ENCODE measurements around the gene KCTD15.

Gene KCTD15

GRCh38 chr19:33801411-33801810 is 4.7 kb downstream of the KCTD15 start:
- Histone ChIP-seq H3K4me1 (ENCODE audit: control insufficient read depth, insufficient read depth, low read length) (peaks cover 12% of the 10 kb centered on the region), H3K9me3 (ENCODE audit: control insufficient read depth, insufficient read depth, low read length) (no peaks in the 10 kb centered on the region), H3K4me3 (ENCODE audit: low read depth, low read length) (no peak overlapping the region), H3K36me3 (ENCODE audit: control insufficient read depth, insufficient read depth, low read length) (peaks cover 45% of the 10 kb centered on the region), H3K9ac (ENCODE audit: low read depth, low read length) (no peak overlapping the region), H3K27me3 (ENCODE audit: control insufficient read depth, insufficient read depth, low read length) (peaks cover 2% of the 10 kb centered on the region)

- no peak overlapping the region for H3K4me3 ChIP-seq (ENCODE audit: low read depth, low read length)
- H3K9ac ChIP-seq (ENCODE audit: low read depth, low read length): no peak overlapping the region
- H3K9me3 ChIP-seq (ENCODE audit: control insufficient read depth, insufficient read depth, low read length): no peaks in the 10 kb centered on the region
- peaks cover 47% of the 10 kb centered on the region for H3K36me3 ChIP-seq (ENCODE audit: control insufficient read depth, insufficient read depth, low read length)
- peaks cover 12% of the 10 kb centered on the region for H3K4me1 ChIP-seq (ENCODE audit: control insufficient read depth, insufficient read depth, low read length)
- H3K27me3 ChIP-seq (ENCODE audit: control insufficient read depth, insufficient read depth, low read length): peaks cover 2% of the 10 kb centered on the region
These were observed 5.3 kb downstream of the KCTD15 start for GRCh38 chr19:33802001-33802400.

DNA sequence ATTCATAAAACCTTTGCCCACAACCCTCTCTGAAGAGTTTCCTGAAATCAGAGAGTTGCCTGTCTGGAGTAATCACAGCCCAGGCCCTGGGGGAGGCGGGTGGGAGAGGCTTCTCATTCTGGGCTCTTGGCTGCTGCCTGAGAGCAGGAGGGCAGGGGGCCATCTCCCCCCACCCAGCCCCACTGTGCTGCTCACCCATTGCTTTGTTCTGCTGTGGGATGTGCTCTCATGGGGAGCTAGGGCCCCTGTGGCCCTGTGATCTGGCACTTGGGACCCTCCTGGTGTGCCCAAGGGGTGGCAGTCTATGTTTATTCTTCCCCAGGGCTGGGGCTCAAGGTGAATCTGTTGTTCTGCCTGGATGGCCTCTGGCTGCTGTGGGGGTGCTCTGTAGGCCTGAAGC is 6.1 kb downstream of the KCTD15 start:
- Histone ChIP-seq H3K4me3 (ENCODE audit: low read depth, low read length) (no peak overlapping the region), H3K36me3 (ENCODE audit: control insufficient read depth, insufficient read depth, low read length) (peaks cover 47% of the 10 kb centered on the region), H3K4me1 (ENCODE audit: control insufficient read depth, insufficient read depth, low read length) (peaks cover 12% of the 10 kb centered on the region), H3K9me3 (ENCODE audit: control insufficient read depth, insufficient read depth, low read length) (no peaks in the 10 kb centered on the region), H3K27me3 (ENCODE audit: control insufficient read depth, insufficient read depth, low read length) (peaks cover 2% of the 10 kb centered on the region), H3K9ac (ENCODE audit: low read depth, low read length) (no peak overlapping the region)

DNA sequence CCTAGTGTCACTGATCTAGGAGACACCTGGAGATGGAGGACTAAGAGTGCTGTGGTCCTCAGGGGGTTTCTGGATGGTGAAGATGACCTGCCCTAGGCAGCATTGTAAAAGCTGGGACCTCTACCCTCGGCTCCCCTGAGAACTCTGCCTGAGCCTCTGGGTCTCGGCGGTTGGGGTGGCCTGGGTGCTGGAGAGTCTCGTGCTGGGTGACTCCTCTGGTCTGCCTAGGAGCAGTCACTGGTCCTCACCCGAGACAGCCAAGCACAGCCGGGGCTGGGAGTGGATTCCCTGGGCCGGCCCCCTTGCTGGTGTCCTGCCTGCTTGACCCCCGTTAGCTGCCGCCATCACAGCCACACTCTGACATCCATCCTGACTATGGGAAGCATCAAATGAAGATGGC is 6.7 kb downstream of the KCTD15 start:
- peaks cover 2% of the 10 kb centered on the region for H3K27me3 ChIP-seq (ENCODE audit: control insufficient read depth, insufficient read depth, low read length)
- no peaks in the 10 kb centered on the region for H3K9me3 ChIP-seq (ENCODE audit: control insufficient read depth, insufficient read depth, low read length)
- H3K4me3 ChIP-seq (ENCODE audit: low read depth, low read length): no peak overlapping the region
- peaks cover 49% of the 10 kb centered on the region for H3K36me3 ChIP-seq (ENCODE audit: control insufficient read depth, insufficient read depth, low read length)
- no peak overlapping the region for H3K9ac ChIP-seq (ENCODE audit: low read depth, low read length)
- H3K4me1 ChIP-seq (ENCODE audit: control insufficient read depth, insufficient read depth, low read length): peaks cover 12% of the 10 kb centered on the region

DNA sequence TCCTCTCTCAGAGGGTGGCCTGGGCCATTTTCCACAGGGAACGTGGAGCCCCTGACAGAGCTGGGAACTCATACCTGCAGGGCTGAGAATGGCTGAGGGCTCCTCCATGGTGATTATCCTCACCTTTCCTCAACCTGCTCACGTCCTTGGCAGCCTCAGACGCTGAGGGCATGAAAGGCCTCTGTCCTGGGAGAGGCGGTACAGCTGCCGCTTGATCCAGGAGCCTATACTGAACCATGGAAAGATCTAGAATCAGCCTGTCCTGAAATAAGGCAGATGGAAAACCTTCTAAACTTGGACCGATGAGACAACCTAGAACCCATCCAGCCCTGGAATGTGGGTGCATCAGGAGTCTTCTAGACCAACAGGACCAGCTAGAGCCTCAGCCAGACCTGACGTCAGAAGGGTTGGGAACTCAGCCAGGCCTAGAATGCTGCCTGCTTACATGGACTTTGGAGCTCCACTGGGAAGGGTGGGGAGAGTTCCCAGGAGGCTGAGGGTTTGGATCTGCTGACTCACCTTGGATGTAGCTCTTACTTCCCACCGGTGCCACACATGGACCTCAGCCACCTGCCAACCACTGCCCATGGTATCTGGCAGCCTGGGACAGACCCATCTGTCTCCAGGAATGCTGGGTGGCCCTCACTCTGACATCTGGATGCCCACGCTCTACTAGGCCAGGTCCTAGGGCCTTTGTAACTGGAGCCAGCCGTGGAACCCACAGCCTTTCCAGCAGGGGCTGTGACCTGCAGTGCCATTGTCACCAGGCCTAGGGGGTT is 7.5 kb downstream of the KCTD15 start:
- peaks cover 2% of the 10 kb centered on the region for H3K27me3 ChIP-seq (ENCODE audit: control insufficient read depth, insufficient read depth, low read length)
- no peaks in the 10 kb centered on the region for H3K9me3 ChIP-seq (ENCODE audit: control insufficient read depth, insufficient read depth, low read length)
- H3K36me3 ChIP-seq (ENCODE audit: control insufficient read depth, insufficient read depth, low read length): peaks cover 49% of the 10 kb centered on the region
- no peak overlapping the region for H3K9ac ChIP-seq (ENCODE audit: low read depth, low read length)
- no peak overlapping the region for H3K4me3 ChIP-seq (ENCODE audit: low read depth, low read length)
- H3K4me1 ChIP-seq (ENCODE audit: control insufficient read depth, insufficient read depth, low read length): peaks cover 9% of the 10 kb centered on the region

GRCh38 chr19:33805313-33805712 is 8.6 kb downstream of the KCTD15 start:
- Histone ChIP-seq H3K4me1 (ENCODE audit: control insufficient read depth, insufficient read depth, low read length) (no peaks in the 10 kb centered on the region), H3K9ac (ENCODE audit: low read depth, low read length) (no peak overlapping the region), H3K36me3 (ENCODE audit: control insufficient read depth, insufficient read depth, low read length) (peaks cover 52% of the 10 kb centered on the region), H3K27me3 (ENCODE audit: control insufficient read depth, insufficient read depth, low read length) (no peaks in the 10 kb centered on the region), H3K4me3 (ENCODE audit: low read depth, low read length) (no peak overlapping the region), H3K9me3 (ENCODE audit: control insufficient read depth, insufficient read depth, low read length) (no peaks in the 10 kb centered on the region)

DNA sequence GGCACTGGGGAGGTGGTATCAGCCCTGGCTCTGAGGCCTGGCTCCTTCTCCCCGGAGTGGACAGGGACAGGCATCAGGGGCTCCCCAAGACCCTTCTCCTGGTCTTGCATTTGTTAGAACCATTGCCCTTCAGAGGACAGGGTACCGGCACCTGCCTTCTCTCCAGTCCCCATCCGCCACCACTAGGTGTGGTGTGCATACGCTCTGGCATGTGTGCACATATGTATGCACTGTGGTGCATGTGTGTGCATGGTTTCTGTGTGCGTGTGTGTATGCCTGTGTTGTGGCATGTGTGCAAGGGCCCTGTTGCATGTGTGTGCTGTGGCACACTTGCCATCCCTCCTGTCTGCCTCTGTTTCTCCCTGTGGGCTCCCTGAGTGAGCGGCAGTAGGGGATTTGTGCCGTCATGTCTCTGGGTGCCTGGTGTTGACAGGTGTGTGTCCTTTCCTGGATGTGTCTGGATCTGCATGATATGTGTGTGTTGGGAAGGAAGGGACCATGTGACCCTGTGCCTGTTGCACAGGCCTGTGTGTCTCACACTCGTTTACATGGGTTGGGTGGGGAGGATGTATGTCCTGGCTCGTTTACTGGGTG is 9.3 kb downstream of the KCTD15 start:
- no peak overlapping the region for H3K4me3 ChIP-seq (ENCODE audit: low read depth, low read length)
- H3K36me3 ChIP-seq (ENCODE audit: control insufficient read depth, insufficient read depth, low read length): peaks cover 56% of the 10 kb centered on the region
- H3K9me3 ChIP-seq (ENCODE audit: control insufficient read depth, insufficient read depth, low read length): no peaks in the 10 kb centered on the region
- H3K9ac ChIP-seq (ENCODE audit: low read depth, low read length): no peak overlapping the region
- H3K4me1 ChIP-seq (ENCODE audit: control insufficient read depth, insufficient read depth, low read length): no peaks in the 10 kb centered on the region
- no peaks in the 10 kb centered on the region for H3K27me3 ChIP-seq (ENCODE audit: control insufficient read depth, insufficient read depth, low read length)

DNA sequence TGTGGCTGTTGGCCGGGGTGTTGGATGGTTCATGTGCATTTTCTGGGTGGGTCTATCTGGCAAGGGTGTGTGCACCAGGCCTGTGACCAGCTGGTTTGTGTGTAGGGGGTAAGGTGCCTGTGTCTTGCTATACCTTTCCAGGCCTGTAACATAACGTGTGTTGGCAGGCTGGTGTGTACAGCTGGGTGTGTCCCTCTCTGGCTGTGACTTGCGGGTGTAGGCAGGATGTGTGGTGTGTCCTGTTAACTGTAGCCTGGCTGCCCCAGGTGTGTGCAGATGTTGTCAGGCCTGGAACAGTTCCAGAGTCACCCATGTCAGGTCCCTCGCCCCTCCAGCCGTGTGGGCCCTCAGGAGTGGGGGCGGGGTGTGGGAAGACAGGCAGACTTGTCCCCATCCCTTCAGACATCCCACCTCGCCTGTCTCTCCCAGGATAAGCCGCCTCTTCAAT is 9.8 kb downstream of the KCTD15 start:
- peaks cover 54% of the 10 kb centered on the region for H3K36me3 ChIP-seq (ENCODE audit: control insufficient read depth, insufficient read depth, low read length)
- H3K4me1 ChIP-seq (ENCODE audit: control insufficient read depth, insufficient read depth, low read length): no peaks in the 10 kb centered on the region
- H3K27me3 ChIP-seq (ENCODE audit: control insufficient read depth, insufficient read depth, low read length): no peaks in the 10 kb centered on the region
- H3K9me3 ChIP-seq (ENCODE audit: control insufficient read depth, insufficient read depth, low read length): no peaks in the 10 kb centered on the region
- H3K9ac ChIP-seq (ENCODE audit: low read depth, low read length): no peak overlapping the region
- H3K4me3 ChIP-seq (ENCODE audit: low read depth, low read length): no peak overlapping the region

GRCh38 chr19:33808399-33808798 is 11.7 kb downstream of the KCTD15 start:
- Histone ChIP-seq H3K4me1 (ENCODE audit: control insufficient read depth, insufficient read depth, low read length) (no peaks in the 10 kb centered on the region), H3K9ac (ENCODE audit: low read depth, low read length) (no peak overlapping the region), H3K27me3 (ENCODE audit: control insufficient read depth, insufficient read depth, low read length) (no peaks in the 10 kb centered on the region), H3K9me3 (ENCODE audit: control insufficient read depth, insufficient read depth, low read length) (no peaks in the 10 kb centered on the region), H3K4me3 (ENCODE audit: low read depth, low read length) (no peak overlapping the region), H3K36me3 (ENCODE audit: control insufficient read depth, insufficient read depth, low read length) (peaks cover 46% of the 10 kb centered on the region)

DNA sequence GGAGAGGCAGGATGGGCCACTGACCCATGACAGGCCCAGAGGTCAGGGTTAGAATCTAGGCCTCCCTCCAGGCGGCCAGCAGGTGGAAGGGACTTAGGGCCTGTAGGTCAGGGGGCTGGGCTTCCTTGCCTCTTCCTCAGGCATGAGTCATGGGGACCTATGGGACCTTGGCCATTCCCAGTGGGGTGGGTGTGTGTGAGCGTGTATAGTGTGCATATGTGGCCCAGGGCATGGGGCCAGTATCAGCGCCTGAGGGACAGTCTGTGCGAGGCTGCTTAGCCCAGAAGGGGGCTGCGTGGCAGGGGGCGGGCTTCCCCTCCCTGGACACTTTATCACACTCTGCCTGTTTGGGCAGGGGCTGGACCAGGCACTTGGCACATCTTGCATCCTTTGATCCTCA is 13.3 kb downstream of the KCTD15 start:
- Histone ChIP-seq H3K4me1 (ENCODE audit: control insufficient read depth, insufficient read depth, low read length) (no peaks in the 10 kb centered on the region), H3K9ac (ENCODE audit: low read depth, low read length) (no peak overlapping the region), H3K27me3 (ENCODE audit: control insufficient read depth, insufficient read depth, low read length) (no peaks in the 10 kb centered on the region), H3K4me3 (ENCODE audit: low read depth, low read length) (no peak overlapping the region), H3K36me3 (ENCODE audit: control insufficient read depth, insufficient read depth, low read length) (peaks cover 35% of the 10 kb centered on the region), H3K9me3 (ENCODE audit: control insufficient read depth, insufficient read depth, low read length) (no peaks in the 10 kb centered on the region)

GRCh38 chr19:33810821-33811220 is 14.2 kb downstream of the KCTD15 start:
- Histone ChIP-seq H3K36me3 (ENCODE audit: control insufficient read depth, insufficient read depth, low read length) (peaks cover 28% of the 10 kb centered on the region), H3K4me3 (ENCODE audit: low read depth, low read length) (no peak overlapping the region), H3K9ac (ENCODE audit: low read depth, low read length) (no peak overlapping the region), H3K4me1 (ENCODE audit: control insufficient read depth, insufficient read depth, low read length) (no peaks in the 10 kb centered on the region), H3K27me3 (ENCODE audit: control insufficient read depth, insufficient read depth, low read length) (no peaks in the 10 kb centered on the region), H3K9me3 (ENCODE audit: control insufficient read depth, insufficient read depth, low read length) (no peaks in the 10 kb centered on the region)

DNA sequence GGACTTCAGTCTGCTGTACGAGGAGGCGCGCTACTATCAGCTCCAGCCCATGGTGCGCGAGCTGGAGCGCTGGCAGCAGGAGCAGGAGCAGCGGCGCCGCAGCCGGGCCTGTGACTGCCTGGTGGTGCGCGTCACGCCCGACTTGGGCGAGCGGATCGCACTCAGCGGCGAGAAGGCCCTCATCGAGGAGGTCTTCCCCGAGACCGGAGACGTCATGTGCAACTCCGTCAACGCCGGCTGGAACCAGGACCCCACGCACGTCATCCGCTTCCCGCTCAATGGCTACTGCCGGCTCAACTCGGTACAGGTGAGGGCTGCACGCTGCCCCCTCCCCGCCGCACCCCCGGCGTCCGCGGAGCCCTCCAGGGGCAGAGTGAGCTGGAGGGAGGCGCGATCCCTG is 14.6 kb downstream of the KCTD15 start:
- H3K27me3 ChIP-seq (ENCODE audit: control insufficient read depth, insufficient read depth, low read length): no peaks in the 10 kb centered on the region
- no peak overlapping the region for H3K9ac ChIP-seq (ENCODE audit: low read depth, low read length)
- no peaks in the 10 kb centered on the region for H3K9me3 ChIP-seq (ENCODE audit: control insufficient read depth, insufficient read depth, low read length)
- H3K36me3 ChIP-seq (ENCODE audit: control insufficient read depth, insufficient read depth, low read length): peaks cover 25% of the 10 kb centered on the region
- no peak overlapping the region for H3K4me3 ChIP-seq (ENCODE audit: low read depth, low read length)
- no peaks in the 10 kb centered on the region for H3K4me1 ChIP-seq (ENCODE audit: control insufficient read depth, insufficient read depth, low read length)
